A549 (cell line): ENCODE data around the gene HEXD. TPM values are rescaled to one million over a fixed set of nuclear protein-coding genes. Genes with fewer than 3 reads are reported as not detected.

Experiments
- ATAC-seq, 2 experiments: fragments of 200-7000 bp in 1 of 2; fragments of >200 bp in 1 of 2; cut with Nextera tagmentation in 1 of 2; cut with Tn5 transposase in 1 of 2; 3 replicates each; pipeline versions ENCODE4 v1.8.0 to v1.9.1; 2018 to 2020; ENCODE audit warnings: mild to moderate bottlenecking in 1 of 2, moderate library complexity in 1 of 2
- CTCF ChIA-PET: fragments of 300-600 bp; sonication (Branson Sonifier 250); formaldehyde crosslinking; extraction: SDS; loops from one replicate; lab custom pipeline; 2021; ENCODE audit warnings: antibody characterized with exemption, inconsistent platforms; lab: Yijun Ruan, JAX
- POLR2A ChIA-PET: fragments of 350-600 bp; formaldehyde crosslinking; extraction: SDS; loops from one replicate; lab custom pipeline; 2021; ENCODE audit warnings: antibody characterized with exemption, inconsistent platforms; lab: Yijun Ruan, JAX
- DNase-seq, 2 experiments: peaks; one replicate each; pipeline versions ENCODE4 v3.0.0 to v3.0.0-alpha.2; 2011 to 2016; ENCODE audit warnings: low read depth in 1 of 2, low spot score in 1 of 2
- FAIRE-seq: peaks from 2 replicates; lab custom pipeline; 2011; peaks lifted over from hg19 to GRCh38; lab: Jason Lieb, UNC
- H3K27ac ChIP-seq, 2 experiments: fragments of >200 bp; sonication (Bioruptor Twin); formaldehyde crosslinking; 3 replicates each; pipeline ENCODE4 v1.5.1; 2016 to 2017
- H3K4me1 ChIP-seq: fragments of >200 bp; sonication (Bioruptor Twin); formaldehyde crosslinking; 3 replicates; pipeline ENCODE4 v1.6.1; 2016
- H3K4me2 ChIP-seq: fragments of >200 bp; sonication (Bioruptor Twin); formaldehyde crosslinking; 3 replicates; pipeline ENCODE4 v1.6.1; 2016
- H3K4me3 ChIP-seq: fragments of >200 bp; sonication (Bioruptor Twin); formaldehyde crosslinking; 3 replicates; pipeline ENCODE4 v1.5.1; 2016
- H3K9me3 ChIP-seq: fragments of >200 bp; sonication (Bioruptor Twin); formaldehyde crosslinking; 3 replicates; pipeline ENCODE4 v1.6.1; 2016
- CBX2 ChIP-seq: fragments of 200-600 bp; sonication (generic); IDR thresholded peaks from 2 replicates; pipeline ENCODE4 v1.6.1; 2016; ENCODE audit warnings: low read depth, mild to moderate bottlenecking, borderline replicate concordance
- CBX8 ChIP-seq: fragments of 200-600 bp; sonication (generic); IDR thresholded peaks from 2 replicates; pipeline ENCODE4 v1.6.1; 2016
- CEBPB ChIP-seq, 2 experiments: fragments of >200 bp in 1 of 2; sonication (Bioruptor Twin) in 1 of 2; formaldehyde crosslinking in 1 of 2; IDR thresholded peaks; 2 replicates each; pipeline ENCODE4 v1.6.1; 2012 to 2016
- CTCF ChIP-seq: fragments of >200 bp; sonication (Bioruptor Twin); formaldehyde crosslinking; IDR thresholded peaks from 3 replicates; pipeline ENCODE4 v1.5.1; 2016
- EHMT2 ChIP-seq: fragments of 200-600 bp; sonication (generic); IDR thresholded peaks from 2 replicates; pipeline ENCODE4 v1.6.1; 2016; ENCODE audit warnings: antibody characterized with exemption, low read depth, mild to moderate bottlenecking, moderate library complexity
- FOSB ChIP-seq: fragments of 250-450 bp; sonication (Bioruptor Pico); IDR thresholded peaks from 2 replicates; pipeline ENCODE4 v1.5.0; 2020; ENCODE audit warnings: mild to moderate bottlenecking, moderate library complexity
- GATA3 ChIP-seq: IDR thresholded peaks from 2 replicates; pipeline ENCODE4 v1.6.1; 2012; ENCODE audit warnings: borderline replicate concordance
- MAFK ChIP-seq: fragments of 450-650 bp; IDR thresholded peaks from 2 replicates; pipeline ENCODE4 v1.6.1; 2014; ENCODE audit not compliant: partially characterized antibody
- MAZ ChIP-seq: fragments of 150-350 bp; IDR thresholded peaks from 2 replicates; pipeline ENCODE4 v1.6.1; 2014; ENCODE audit warnings: antibody characterized with exemption, low read depth, low read length, borderline replicate concordance
- NPAS2 ChIP-seq: fragments of 250-450 bp; sonication (Bioruptor Pico); IDR thresholded peaks from 2 replicates; pipeline ENCODE4 v1.8.0; 2022; ENCODE audit warnings: mild to moderate bottlenecking, moderate library complexity, borderline replicate concordance
- PHF8 ChIP-seq: fragments of 200-600 bp; sonication (generic); IDR thresholded peaks from 2 replicates; pipeline ENCODE4 v1.6.1; 2016; ENCODE audit warnings: low read depth, mild to moderate bottlenecking, antibody characterized with exemption, moderate library complexity, borderline replicate concordance
- RNF2 ChIP-seq: fragments of 200-600 bp; sonication (generic); IDR thresholded peaks from 2 replicates; pipeline ENCODE4 v1.6.1; 2016; ENCODE audit warnings: low read depth, mild to moderate bottlenecking, antibody characterized with exemption, moderate library complexity, borderline replicate concordance
- SMC3 ChIP-seq: fragments of >200 bp; sonication (Bioruptor Twin); formaldehyde crosslinking; IDR thresholded peaks from 3 replicates; pipeline ENCODE4 v1.6.1; 2018; ENCODE audit warnings: inconsistent platforms
- SREBF2 ChIP-seq: fragments of 450-650 bp; IDR thresholded peaks from 2 replicates; pipeline ENCODE4 v1.6.1; 2014; ENCODE audit warnings: mild to moderate bottlenecking, moderate library complexity
- TFCP2L1 ChIP-seq: fragments of 250-450 bp; sonication (Bioruptor Pico); IDR thresholded peaks from 2 replicates; pipeline ENCODE4 v1.5.0; 2021; ENCODE audit warnings: mild to moderate bottlenecking
- ZFP36 ChIP-seq: fragments of 450-650 bp; IDR thresholded peaks from 2 replicates; pipeline ENCODE4 v1.6.1; 2014; ENCODE audit warnings: borderline replicate concordance; ENCODE audit not compliant: partially characterized antibody
- ZSCAN20 ChIP-seq: fragments of 250-450 bp; sonication (Bioruptor Pico); IDR thresholded peaks from 2 replicates; pipeline ENCODE4 v1.8.0; 2022; ENCODE audit warnings: mild to moderate bottlenecking, moderate library complexity
- WGBS: methylation state at CpG from one replicate; pipeline ENCODE4 v1.1.6; 2017; ENCODE audit errors: missing lambda C conversion rate; 5-methylcytosine and 5-hydroxymethylcytosine counted together
- polyA plus RNA-seq, 4 experiments: library from polyadenylated mRNA; depleted of rRNA in 3 of 4; stranded (reverse); fragments of >200 nt; fragmentation: RNase III in 1 of 4; extraction: RNeasy Plus Mini Kit Qiagen cat#74134 plus additional on column Dnase treatment in 1 of 4; gene quantifications; 2 replicates in 3 of 4; 3 replicates in 1 of 4; pipeline ENCODE4 v1.2.3, GENCODE V29; 2011 to 2017
- TF ChIP-seq, protein P1 (sequence below): fragments of >200 bp; sonication (Bioruptor Twin); formaldehyde crosslinking; IDR thresholded peaks from 3 replicates; pipeline ENCODE4 v1.6.1; 2016
- TF ChIP-seq, protein P2 (sequence below): fragments of 150-350 bp; IDR thresholded peaks from 2 replicates; pipeline ENCODE4 v1.6.1; 2014; ENCODE audit warnings: low read depth, mild to moderate bottlenecking, low read length

HEXD gene
- polyA plus RNA-seq, 2 of the 4 experiments (the other 2 are of a cell fraction), result 18.0 to 19.5 TPM

- no peak for TF ChIP-seq TFCP2L1 (CRISPR knock-in tag)
- TF ChIP-seq GATA3, result no peak
- no peak for TF ChIP-seq PHF8
- no peak for TF ChIP-seq MAFK
- TF ChIP-seq SMC3, result no peak
- TF ChIP-seq CBX8, result no peak
- no peak for TF ChIP-seq CEBPB (IDR thresholded peaks at IDR 0.05)
- TF ChIP-seq ZFP36, result no peak
- no peak for TF ChIP-seq CTCF
- TF ChIP-seq NPAS2 (CRISPR knock-in tag), result no peak
- no peak for TF ChIP-seq ZSCAN20
- Histone ChIP-seq H3K4me2 (no peak overlapping the region), H3K27ac (no peak overlapping the region), H3K9me3 (no peaks in the 10 kb centered on the region), H3K4me3 (no peak overlapping the region), H3K4me1 (peaks cover 9% of the 10 kb centered on the region; the same call in 2 of the 3 replicates)
- ChIA-PET CTCF (interaction anchor here (0.7 to 1.9 kb wide), 5 partner anchors 9 to 83 kb away, joined by 3 to 8 read pairs (median 3); no protein-coding TSS in a partner anchor), POLR2A (no interaction called here)
- FAIRE-seq (no peak), ATAC-seq (no peak), DNase-seq (no peak)
- 90% methylated on average over 15 of the region's 15 CpGs for WGBS
Measured at GRCh38 chr17:82446124-82446523, 28.0 kb downstream of the HEXD start.

GRCh38 chr17:82446649-82447048 is 28.5 kb downstream of the HEXD start:
- FAIRE-seq, result no peak
- H3K9me3 ChIP-seq, result no peaks in the 10 kb centered on the region
- TF ChIP-seq MAZ, result no peak
- TF ChIP-seq EHMT2, result no peak
- TF ChIP-seq, protein P1, sequence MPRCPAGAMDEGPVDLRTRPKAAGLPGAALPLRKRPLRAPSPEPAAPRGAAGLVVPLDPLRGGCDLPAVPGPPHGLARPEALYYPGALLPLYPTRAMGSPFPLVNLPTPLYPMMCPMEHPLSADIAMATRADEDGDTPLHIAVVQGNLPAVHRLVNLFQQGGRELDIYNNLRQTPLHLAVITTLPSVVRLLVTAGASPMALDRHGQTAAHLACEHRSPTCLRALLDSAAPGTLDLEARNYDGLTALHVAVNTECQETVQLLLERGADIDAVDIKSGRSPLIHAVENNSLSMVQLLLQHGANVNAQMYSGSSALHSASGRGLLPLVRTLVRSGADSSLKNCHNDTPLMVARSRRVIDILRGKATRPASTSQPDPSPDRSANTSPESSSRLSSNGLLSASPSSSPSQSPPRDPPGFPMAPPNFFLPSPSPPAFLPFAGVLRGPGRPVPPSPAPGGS, result no peak
- no peak for TF ChIP-seq GATA3
- TF ChIP-seq, all 56 proteins: peak for 0
- DNase-seq (no peak), ATAC-seq (no peak)
- peaks cover 13% of the 10 kb centered on the region; the same call in 2 of the 3 replicates for H3K4me1 ChIP-seq
- POLR2A ChIA-PET, result no interaction called here
- H3K4me2 ChIP-seq, result no peak overlapping the region
- WGBS, result 91% methylated on average over 12 of the region's 12 CpGs
- no peak overlapping the region for H3K4me3 ChIP-seq
- no peak overlapping the region for H3K27ac ChIP-seq
- CTCF ChIA-PET, result interaction anchor here (0.8 to 1.9 kb wide), 4 partner anchors 9 to 81 kb away, joined by 3 to 8 read pairs (median 4); no protein-coding TSS in a partner anchor

GRCh38 chr17:82447876-82448275 is 29.7 kb downstream of the HEXD start:
- POLR2A ChIA-PET, result interaction anchor here (0.6 kb wide), 1 partner anchor 30 kb away, joined by 5 read pairs; the partner anchor contains the start of gene HEXD
- ATAC-seq (no peak), DNase-seq (no peak), FAIRE-seq (no peak)
- H3K4me2 ChIP-seq, result no peak overlapping the region
- CTCF ChIA-PET, result interaction anchor here (0.7 to 1.0 kb wide), 2 partner anchors 10 to 148 kb away, joined by 3 to 5 read pairs; no protein-coding TSS in a partner anchor
- TF ChIP-seq, protein P2, sequence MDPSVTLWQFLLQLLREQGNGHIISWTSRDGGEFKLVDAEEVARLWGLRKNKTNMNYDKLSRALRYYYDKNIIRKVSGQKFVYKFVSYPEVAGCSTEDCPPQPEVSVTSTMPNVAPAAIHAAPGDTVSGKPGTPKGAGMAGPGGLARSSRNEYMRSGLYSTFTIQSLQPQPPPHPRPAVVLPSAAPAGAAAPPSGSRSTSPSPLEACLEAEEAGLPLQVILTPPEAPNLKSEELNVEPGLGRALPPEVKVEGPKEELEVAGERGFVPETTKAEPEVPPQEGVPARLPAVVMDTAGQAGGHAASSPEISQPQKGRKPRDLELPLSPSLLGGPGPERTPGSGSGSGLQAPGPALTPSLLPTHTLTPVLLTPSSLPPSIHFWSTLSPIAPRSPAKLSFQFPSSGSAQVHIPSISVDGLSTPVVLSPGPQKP, result no peak
- TF ChIP-seq RNF2 (no peak), CBX8 (no peak), SREBF2 (no peak), CEBPB (IDR thresholded peaks at IDR 0.05) (no peak), CBX2 (no peak), FOSB (no peak), MAZ (no peak)
- no peaks in the 10 kb centered on the region for H3K9me3 ChIP-seq
- H3K27ac ChIP-seq, result no peak overlapping the region
- no peak overlapping the region for H3K4me3 ChIP-seq
- H3K4me1 ChIP-seq, result peaks cover 13% of the 10 kb centered on the region; the same call in 2 of the 3 replicates
- WGBS, result 93% methylated on average over 11 of the region's 11 CpGs
